Measurements from ENCODE around the gene ENPP1. TPM values are rescaled to one million over a fixed set of nuclear protein-coding genes. Genes with fewer than 3 reads are reported as not detected.

ENPP1 gene
- total RNA-seq, 1 experiment from 2014 or later: 4.1 TPM

GRCh38 chr6:131918650-131919355, 111.0 kb downstream of the ENPP1 start:
- H3K4me1 ChIP-seq (replicated peaks; ENCODE audit: insufficient read depth): no peaks in the 10 kb centered on the region
- no peak overlapping the region for H2AFZ ChIP-seq
- no peaks in the 10 kb centered on the region for H3K9me2 ChIP-seq (ENCODE audit: insufficient read depth)
- DNase-seq: no peak
- H4K20me1 ChIP-seq (ENCODE audit: insufficient read depth): no peaks in the 10 kb centered on the region
- no peaks in the 10 kb centered on the region for H3K27me3 ChIP-seq (ENCODE audit: insufficient read depth, low read depth)
- intact Hi-C loops (cut with micrococcal nuclease; ENCODE audit: unreplicated experiment): loop anchor here (10.0 kb wide), 1 partner anchor 476 kb away; no protein-coding TSS in a partner anchor
- no peaks in the 10 kb centered on the region for H3K36me3 ChIP-seq (ENCODE audit: low read depth)
- H3K4me2 ChIP-seq: no peak overlapping the region
- BruUV-seq (replicated peaks): no TSS peak
- H3K79me2 ChIP-seq (ENCODE audit: low read depth): no peaks in the 10 kb centered on the region
- H3F3A ChIP-seq (ENCODE audit: insufficient read depth, low read depth): no peaks in the 10 kb centered on the region
- no peak overlapping the region for H3K4me3 ChIP-seq
- H3K9me3 ChIP-seq (ENCODE audit: insufficient read depth, low read depth): no peaks in the 10 kb centered on the region; the same call in 1 of the 2 replicates
- H3K27ac ChIP-seq: no peak overlapping the region
- ChIA-PET POLR2A (ENCODE audit: unreplicated experiment) (no interaction called here), CTCF (no interaction called here)
- TF ChIP-seq, protein P1, sequence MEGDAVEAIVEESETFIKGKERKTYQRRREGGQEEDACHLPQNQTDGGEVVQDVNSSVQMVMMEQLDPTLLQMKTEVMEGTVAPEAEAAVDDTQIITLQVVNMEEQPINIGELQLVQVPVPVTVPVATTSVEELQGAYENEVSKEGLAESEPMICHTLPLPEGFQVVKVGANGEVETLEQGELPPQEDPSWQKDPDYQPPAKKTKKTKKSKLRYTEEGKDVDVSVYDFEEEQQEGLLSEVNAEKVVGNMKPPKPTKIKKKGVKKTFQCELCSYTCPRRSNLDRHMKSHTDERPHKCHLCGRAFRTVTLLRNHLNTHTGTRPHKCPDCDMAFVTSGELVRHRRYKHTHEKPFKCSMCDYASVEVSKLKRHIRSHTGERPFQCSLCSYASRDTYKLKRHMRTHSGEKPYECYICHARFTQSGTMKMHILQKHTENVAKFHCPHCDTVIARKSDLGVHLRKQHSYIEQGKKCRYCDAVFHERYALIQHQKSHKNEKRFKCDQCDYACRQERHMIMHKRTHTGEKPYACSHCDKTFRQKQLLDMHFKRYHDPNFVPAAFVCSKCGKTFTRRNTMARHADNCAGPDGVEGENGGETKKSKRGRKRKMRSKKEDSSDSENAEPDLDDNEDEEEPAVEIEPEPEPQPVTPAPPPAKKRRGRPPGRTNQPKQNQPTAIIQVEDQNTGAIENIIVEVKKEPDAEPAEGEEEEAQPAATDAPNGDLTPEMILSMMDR (conservative IDR thresholded peaks at IDR 0.05): no peak
- no peak for TF ChIP-seq EZH2 (IDR thresholded peaks at IDR 0.05; ENCODE audit: low read depth)

GRCh38 chr6:131920656-131921055, 112.8 kb downstream of the ENPP1 start:
- BruUV-seq (replicated peaks): no TSS peak
- Histone ChIP-seq H3K4me1 (replicated peaks; ENCODE audit: insufficient read depth) (no peaks in the 10 kb centered on the region), H3K36me3 (ENCODE audit: low read depth) (no peaks in the 10 kb centered on the region), H2AFZ (no peak overlapping the region), H3K4me2 (no peak overlapping the region), H4K20me1 (ENCODE audit: insufficient read depth) (no peaks in the 10 kb centered on the region), H3F3A (ENCODE audit: insufficient read depth, low read depth) (no peaks in the 10 kb centered on the region), H3K27me3 (ENCODE audit: insufficient read depth, low read depth) (no peaks in the 10 kb centered on the region), H3K9me2 (ENCODE audit: insufficient read depth) (no peaks in the 10 kb centered on the region), H3K27ac (no peak overlapping the region), H3K79me2 (ENCODE audit: low read depth) (no peaks in the 10 kb centered on the region), H3K9me3 (ENCODE audit: insufficient read depth, low read depth) (no peaks in the 10 kb centered on the region; the same call in 1 of the 2 replicates), H3K4me3 (no peak overlapping the region)
- TF ChIP-seq, protein P1 (conservative IDR thresholded peaks at IDR 0.05): no peak
- no peak for TF ChIP-seq EZH2 (IDR thresholded peaks at IDR 0.05; ENCODE audit: low read depth)
- DNase-seq: no peak
- POLR2A ChIA-PET (ENCODE audit: unreplicated experiment): no interaction called here
- CTCF ChIA-PET: no interaction called here
- intact Hi-C loops (cut with micrococcal nuclease; ENCODE audit: unreplicated experiment): no loop called here

DNA sequence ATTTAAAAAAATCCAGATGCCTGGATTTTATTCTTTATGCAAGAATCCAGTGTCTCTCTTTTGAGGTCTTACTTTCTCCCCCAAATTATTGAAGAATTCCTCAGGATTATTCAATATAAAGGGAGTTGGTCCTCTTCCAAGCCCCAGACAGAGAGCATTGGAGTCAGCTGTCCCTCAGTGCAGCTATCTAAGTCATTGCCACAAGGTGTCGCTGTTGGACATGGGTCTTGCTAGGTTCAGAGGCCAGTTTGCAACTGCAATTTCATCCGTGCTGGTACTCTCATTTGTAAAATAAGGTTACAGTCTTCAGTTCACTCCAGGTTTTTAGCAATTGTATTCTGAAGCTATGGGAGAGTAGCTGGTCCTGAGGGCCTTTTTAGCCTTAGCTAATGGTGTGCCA, 115.5 kb downstream of the ENPP1 start:
- Histone ChIP-seq H3K9me3 (ENCODE audit: insufficient read depth, low read depth) (no peaks in the 10 kb centered on the region; the same call in 1 of the 2 replicates), H3K79me2 (ENCODE audit: low read depth) (no peaks in the 10 kb centered on the region), H2AFZ (no peak overlapping the region), H3K9me2 (ENCODE audit: insufficient read depth) (no peaks in the 10 kb centered on the region), H3K4me1 (replicated peaks; ENCODE audit: insufficient read depth) (no peaks in the 10 kb centered on the region; the same call in 1 of the 2 replicates), H3K27ac (no peak overlapping the region), H3F3A (ENCODE audit: insufficient read depth, low read depth) (no peaks in the 10 kb centered on the region), H3K27me3 (ENCODE audit: insufficient read depth, low read depth) (no peaks in the 10 kb centered on the region), H4K20me1 (ENCODE audit: insufficient read depth) (no peaks in the 10 kb centered on the region), H3K4me2 (no peak overlapping the region), H3K36me3 (ENCODE audit: low read depth) (no peaks in the 10 kb centered on the region), H3K4me3 (no peak overlapping the region)
- ChIA-PET CTCF (interaction anchor here (0.5 to 1.7 kb wide), 4 partner anchors 27 to 561 kb away, joined by 4 to 6 read pairs (median 4); no protein-coding TSS in a partner anchor), POLR2A (ENCODE audit: unreplicated experiment) (no interaction called here)
- no TSS peak for BruUV-seq (replicated peaks)
- intact Hi-C loops (cut with micrococcal nuclease; ENCODE audit: unreplicated experiment): no loop called here
- peak; percentile 45 to 59 for DNase-seq
- TF ChIP-seq, protein P1 (conservative IDR thresholded peaks at IDR 0.05): peak; percentile 97
- TF ChIP-seq EZH2 (IDR thresholded peaks at IDR 0.05; ENCODE audit: low read depth): no peak
